Naive B cell (primary cell): ENCODE measurements around the gene MICALL1. TPM values are rescaled to one million over a fixed set of nuclear protein-coding genes. Genes with fewer than 3 reads are reported as not detected.

Source experiments
- ATAC-seq, 2 donors: fragments of 150-1000 bp; cut with Tn5 transposase; 2 replicates each; pipeline ENCODE4 v1.10.0; 2021; ENCODE audit warnings: low read depth in 2 of 2, mild to moderate bottlenecking in 2 of 2, moderate library complexity in 2 of 2
- DNase-seq: peaks from one replicate; pipeline ENCODE4 v3.0.0; 2022
- H3K27ac Mint-ChIP-seq, 6 donors: one replicate each; pipeline ENCODE4 v1.8.0; 2020 to 2022; ENCODE audit warnings: mild to moderate bottlenecking in 6 of 6, mixed read lengths in 6 of 6, moderate library complexity in 5 of 6, inconsistent platforms in 2 of 6
- H3K27me3 Mint-ChIP-seq, 3 donors: one replicate each; pipeline ENCODE4 v1.8.0; 2021 to 2022; ENCODE audit warnings: mixed read lengths in 3 of 3, mild to moderate bottlenecking in 1 of 3
- H3K36me3 Mint-ChIP-seq, 2 donors: one replicate each; pipeline ENCODE4 v1.8.0; 2020 to 2022; ENCODE audit warnings: mixed read lengths in 2 of 2, inconsistent platforms in 1 of 2, mild to moderate bottlenecking in 1 of 2
- H3K4me1 Mint-ChIP-seq, 3 donors: one replicate each; pipeline ENCODE4 v1.8.0; 2020 to 2022; ENCODE audit warnings: mixed read lengths in 3 of 3, inconsistent platforms in 1 of 3, mild to moderate bottlenecking in 1 of 3, moderate library complexity in 1 of 3
- H3K4me3 Mint-ChIP-seq, 8 donors: one replicate each; pipeline ENCODE4 v1.8.0; 2020 to 2022; ENCODE audit warnings: mild to moderate bottlenecking in 8 of 8, mixed read lengths in 8 of 8, moderate library complexity in 8 of 8, inconsistent platforms in 2 of 8
- H3K9me3 Mint-ChIP-seq, 7 donors: one replicate each; pipeline ENCODE4 v1.8.0; 2020 to 2022; ENCODE audit warnings: mixed read lengths in 7 of 7, mild to moderate bottlenecking in 5 of 7, inconsistent platforms in 2 of 7, moderate library complexity in 1 of 7
- polyA plus RNA-seq, 6 donors: library from polyadenylated mRNA; unstranded; fragments of 300-500 nt; fragmentation: Illumina TruSeq; gene quantifications; one replicate each; pipeline ENCODE4 v1.2.3, GENCODE V29; 2021; ENCODE audit warnings: low read depth in 6 of 6

Gene MICALL1
- polyA plus RNA-seq, 6 donors from 2014 or later = 2.6 to 8.0 (median 3.1) TPM

GRCh38 chr22:37912171-37912570, 6.1 kb downstream of the MICALL1 start:
- peaks cover 20 to 27% (median 26%) of the 10 kb centered on the region in 3 donors for H3K4me1 Mint-ChIP-seq
- no peak overlapping the region for H3K4me3 Mint-ChIP-seq
- H3K27ac Mint-ChIP-seq = peak overlapping the region in 1 of 6 donors; percentile 48
- ATAC-seq (no peak), DNase-seq (no peak)
- H3K36me3 Mint-ChIP-seq = peaks cover 0 to 6% of the 10 kb centered on the region in 2 donors
- H3K9me3 Mint-ChIP-seq = no peaks in the 10 kb centered on the region
- H3K27me3 Mint-ChIP-seq = no peaks in the 10 kb centered on the region

DNA sequence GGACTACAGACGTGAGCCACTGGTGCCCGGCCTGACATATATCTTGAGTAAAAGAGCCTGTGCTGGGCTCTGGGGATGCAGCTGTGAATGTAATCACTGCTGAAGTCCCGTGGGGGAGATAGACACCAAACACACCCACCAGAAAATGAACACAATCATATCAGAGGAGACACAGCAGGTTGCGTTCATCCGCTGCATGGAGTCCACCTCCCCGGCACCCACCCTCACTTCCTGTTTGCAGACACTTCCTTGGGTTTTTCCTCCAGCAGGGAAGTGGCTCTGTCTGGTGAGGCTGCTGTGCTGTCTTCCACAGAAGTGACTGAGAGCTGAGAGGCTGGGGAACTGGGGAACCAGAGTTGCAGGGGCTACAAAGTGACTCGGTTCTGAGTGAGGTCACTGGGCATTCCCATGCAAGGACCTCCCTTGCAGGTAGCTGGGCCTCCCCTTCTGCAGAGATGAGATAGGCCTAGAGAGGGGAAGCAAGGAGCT, 7.2 kb downstream of the MICALL1 start:
- DNase-seq = no peak
- no peak for ATAC-seq
- H3K4me3 Mint-ChIP-seq = no peak overlapping the region
- H3K36me3 Mint-ChIP-seq = peaks cover 0 to 6% of the 10 kb centered on the region in 2 donors
- H3K27ac Mint-ChIP-seq = peak overlapping the region in 2 of 6 donors; percentile 24 to 51
- no peaks in the 10 kb centered on the region for H3K27me3 Mint-ChIP-seq
- no peaks in the 10 kb centered on the region for H3K9me3 Mint-ChIP-seq
- peaks cover 13 to 21% (median 20%) of the 10 kb centered on the region in 3 donors for H3K4me1 Mint-ChIP-seq

DNA sequence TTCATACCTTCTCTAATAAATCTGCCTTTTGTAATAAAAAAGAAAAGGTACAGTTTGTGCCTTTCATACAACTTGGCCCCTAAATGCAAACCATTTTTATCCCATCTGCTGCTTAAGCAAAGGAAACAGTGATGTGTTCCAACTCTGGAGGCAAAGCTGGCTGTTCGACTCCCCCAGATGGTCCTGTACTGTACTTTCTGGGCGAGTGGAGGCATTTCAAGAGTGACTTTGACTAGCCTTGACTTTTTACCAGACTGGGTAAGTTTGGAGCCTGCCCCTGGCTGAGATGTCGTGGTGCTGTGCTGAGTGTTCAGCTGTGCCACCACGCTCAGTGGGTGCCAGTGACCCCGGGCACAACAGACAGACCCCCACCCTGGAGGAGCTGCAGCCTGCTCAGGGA, 10.2 kb downstream of the MICALL1 start:
- Mint-ChIP-seq H3K27me3 (no peaks in the 10 kb centered on the region), H3K4me1 (peaks cover 8 to 20% (median 12%) of the 10 kb centered on the region in 3 donors), H3K9me3 (no peaks in the 10 kb centered on the region), H3K4me3 (no peak overlapping the region), H3K27ac (peak overlapping the region in 2 of 6 donors; percentile 23 to 79), H3K36me3 (peaks cover 0 to 6% of the 10 kb centered on the region in 2 donors)
- ATAC-seq = no peak
- no peak for DNase-seq

GRCh38 chr22:37917874-37918548, 11.9 kb downstream of the MICALL1 start:
- Mint-ChIP-seq H3K9me3 (no peaks in the 10 kb centered on the region), H3K27ac (peak overlapping the region in 2 of 6 donors; percentile 20 to 84), H3K4me3 (peak overlapping the region in 1 of 8 donors; percentile 76), H3K4me1 (peaks cover 8 to 18% (median 12%) of the 10 kb centered on the region in 3 donors), H3K36me3 (peaks cover 0 to 6% of the 10 kb centered on the region in 2 donors), H3K27me3 (no peaks in the 10 kb centered on the region)
- DNase-seq (no peak), ATAC-seq (peak; percentile 43 to 57)

GRCh38 chr22:37918580-37919270, 12.6 kb downstream of the MICALL1 start:
- no peaks in the 10 kb centered on the region for H3K9me3 Mint-ChIP-seq
- ATAC-seq (no peak), DNase-seq (no peak)
- peaks cover 5 to 16% (median 12%) of the 10 kb centered on the region in 3 donors for H3K4me1 Mint-ChIP-seq
- H3K27ac Mint-ChIP-seq = peak overlapping the region in 2 of 6 donors; percentile 20 to 84
- H3K4me3 Mint-ChIP-seq = no peak overlapping the region
- H3K36me3 Mint-ChIP-seq = peaks cover 0 to 6% of the 10 kb centered on the region in 2 donors
- no peaks in the 10 kb centered on the region for H3K27me3 Mint-ChIP-seq

GRCh38 chr22:37920126-37920525, 14.0 kb downstream of the MICALL1 start:
- Mint-ChIP-seq H3K27me3 (no peaks in the 10 kb centered on the region), H3K4me3 (peak overlapping the region; percentile 28 to 86 (median 73)), H3K36me3 (peaks cover 0 to 6% of the 10 kb centered on the region in 2 donors), H3K4me1 (peaks cover 5 to 16% (median 12%) of the 10 kb centered on the region in 3 donors), H3K9me3 (no peaks in the 10 kb centered on the region), H3K27ac (peak overlapping the region; percentile 92 to 95 (median 92))
- ATAC-seq (peak; percentile 61 to 71), DNase-seq (peak; percentile 23)

DNA sequence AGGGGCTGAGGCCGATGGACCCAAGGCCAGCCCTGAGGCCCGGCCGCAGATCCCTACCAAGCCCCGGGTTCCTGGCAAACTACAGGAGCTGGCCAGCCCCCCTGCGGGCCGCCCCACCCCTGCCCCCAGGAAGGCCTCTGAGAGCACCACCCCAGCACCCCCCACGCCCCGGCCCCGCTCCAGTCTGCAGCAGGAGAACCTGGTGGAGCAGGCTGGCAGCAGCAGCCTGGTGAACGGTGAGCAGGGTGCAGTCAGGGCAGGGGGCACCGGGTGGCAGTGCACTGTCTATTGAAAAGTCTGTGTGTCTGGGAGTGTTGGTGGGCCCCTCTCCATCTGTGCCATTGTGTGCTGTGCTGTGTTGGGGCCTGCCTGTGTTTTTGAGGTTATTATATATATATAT, 16.1 kb downstream of the MICALL1 start:
- H3K36me3 Mint-ChIP-seq = no peaks in the 10 kb centered on the region
- peaks cover 5 to 16% (median 12%) of the 10 kb centered on the region in 3 donors for H3K4me1 Mint-ChIP-seq
- no peaks in the 10 kb centered on the region for H3K9me3 Mint-ChIP-seq
- H3K27ac Mint-ChIP-seq = no peak overlapping the region
- no peak overlapping the region for H3K4me3 Mint-ChIP-seq
- DNase-seq (no peak), ATAC-seq (no peak)
- H3K27me3 Mint-ChIP-seq = no peaks in the 10 kb centered on the region

- peaks cover 5 to 8% of the 10 kb centered on the region in 2 donors for H3K36me3 Mint-ChIP-seq
- H3K4me1 Mint-ChIP-seq = peaks cover 8 to 11% (median 9%) of the 10 kb centered on the region in 3 donors
- no peak overlapping the region for H3K27ac Mint-ChIP-seq
- ATAC-seq (no peak), DNase-seq (no peak)
- H3K4me3 Mint-ChIP-seq = no peak overlapping the region
- H3K9me3 Mint-ChIP-seq = no peaks in the 10 kb centered on the region
- no peaks in the 10 kb centered on the region for H3K27me3 Mint-ChIP-seq
Measured at GRCh38 chr22:37923927-37924326, 17.8 kb downstream of the MICALL1 start.

- ATAC-seq (no peak), DNase-seq (no peak)
- Mint-ChIP-seq H3K36me3 (peaks cover 5 to 8% of the 10 kb centered on the region in 2 donors), H3K27me3 (no peaks in the 10 kb centered on the region), H3K9me3 (no peaks in the 10 kb centered on the region), H3K27ac (no peak overlapping the region), H3K4me3 (no peak overlapping the region), H3K4me1 (peaks cover 9 to 13% (median 11%) of the 10 kb centered on the region in 3 donors)
Measured at GRCh38 chr22:37924386-37925065, 18.4 kb downstream of the MICALL1 start.

DNA sequence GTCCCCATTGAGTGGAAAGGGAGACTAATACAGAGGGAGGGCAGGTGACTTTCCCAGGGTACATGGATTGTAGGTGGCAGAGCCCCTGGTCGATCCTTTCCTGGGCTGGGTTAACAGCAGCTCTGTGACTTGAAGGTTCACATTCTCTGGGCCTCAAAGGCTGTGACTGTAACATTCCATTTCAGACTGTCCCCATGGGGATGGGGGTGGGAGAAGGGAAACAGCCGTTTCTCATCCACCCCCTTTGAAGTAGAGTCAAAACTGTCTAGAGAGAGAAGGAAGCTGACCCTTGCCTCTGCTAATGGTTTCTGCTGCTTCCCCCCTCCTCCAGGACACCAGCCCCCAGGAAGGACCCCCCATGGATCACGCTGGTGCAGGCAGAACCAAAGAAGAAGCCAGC, 19.2 kb downstream of the MICALL1 start:
- Mint-ChIP-seq H3K9me3 (no peaks in the 10 kb centered on the region), H3K36me3 (peaks cover 5 to 8% of the 10 kb centered on the region in 2 donors), H3K4me3 (no peak overlapping the region), H3K27ac (no peak overlapping the region), H3K27me3 (no peaks in the 10 kb centered on the region), H3K4me1 (peaks cover 4 to 10% (median 4%) of the 10 kb centered on the region in 3 donors)
- DNase-seq = no peak
- ATAC-seq = no peak

DNA sequence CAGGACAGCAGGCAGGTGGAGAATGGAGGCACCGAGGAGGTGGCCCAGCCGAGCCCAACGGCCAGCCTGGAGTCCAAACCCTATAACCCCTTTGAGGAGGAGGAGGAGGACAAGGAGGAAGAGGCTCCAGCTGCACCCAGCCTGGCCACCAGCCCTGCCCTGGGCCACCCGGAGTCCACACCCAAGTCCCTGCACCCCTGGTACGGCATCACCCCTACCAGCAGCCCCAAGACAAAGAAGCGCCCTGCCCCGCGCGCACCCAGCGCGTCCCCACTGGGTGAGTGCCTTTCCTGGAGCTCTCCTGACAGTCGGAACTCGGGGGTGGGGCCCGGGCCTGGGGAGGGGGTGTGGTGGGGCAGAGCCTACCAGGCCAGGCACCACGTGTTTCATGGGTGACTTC, 19.7 kb downstream of the MICALL1 start:
- Mint-ChIP-seq H3K36me3 (peaks cover 5 to 8% of the 10 kb centered on the region in 2 donors), H3K9me3 (no peaks in the 10 kb centered on the region), H3K4me1 (peaks cover 2 to 13% (median 4%) of the 10 kb centered on the region in 3 donors), H3K27ac (no peak overlapping the region), H3K4me3 (no peak overlapping the region), H3K27me3 (no peaks in the 10 kb centered on the region)
- DNase-seq (no peak), ATAC-seq (no peak)

- ATAC-seq (no peak), DNase-seq (no peak)
- Mint-ChIP-seq H3K4me1 (peaks cover 4 to 14% (median 6%) of the 10 kb centered on the region in 3 donors), H3K27me3 (no peaks in the 10 kb centered on the region), H3K36me3 (peaks cover 5 to 8% of the 10 kb centered on the region in 2 donors), H3K27ac (no peak overlapping the region), H3K4me3 (no peak overlapping the region), H3K9me3 (no peaks in the 10 kb centered on the region)
Measured at GRCh38 chr22:37926358-37926757, 20.3 kb downstream of the MICALL1 start.
